ENCODE results near the gene PGM1. TPM values are rescaled to one million over a fixed set of nuclear protein-coding genes. Genes with fewer than 3 reads are reported as not detected.

Gene PGM1
- total and polyA plus RNA-seq, 2 of the 13 experiments (the other 11 are each of a cell fraction or from before 2014, with no cell fraction given), result 51.6 to 105 TPM

DNA sequence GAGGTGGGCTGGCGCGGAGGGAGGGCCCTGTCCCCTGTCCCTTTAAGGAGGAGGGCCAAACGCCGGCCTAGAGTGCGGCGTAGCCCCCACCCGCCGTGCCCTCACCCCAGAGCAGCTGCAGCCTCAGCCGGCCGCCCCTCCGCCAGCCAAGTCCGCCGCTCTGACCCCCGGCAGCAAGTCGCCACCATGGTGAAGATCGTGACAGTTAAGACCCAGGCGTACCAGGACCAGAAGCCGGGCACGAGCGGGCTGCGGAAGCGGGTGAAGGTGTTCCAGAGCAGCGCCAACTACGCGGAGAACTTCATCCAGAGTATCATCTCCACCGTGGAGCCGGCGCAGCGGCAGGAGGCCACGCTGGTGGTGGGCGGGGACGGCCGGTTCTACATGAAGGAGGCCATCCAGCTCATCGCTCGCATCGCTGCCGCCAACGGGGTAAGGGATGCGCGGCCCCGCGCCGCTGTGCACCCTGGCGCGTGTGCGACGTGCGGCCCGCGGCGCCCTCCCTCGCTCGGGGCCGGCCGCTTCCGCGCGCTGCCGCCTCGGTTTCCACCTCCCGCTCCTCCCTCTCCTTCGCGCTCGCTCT, at the start of gene PGM1 (continued):
- TF ChIP-seq, protein P1, sequence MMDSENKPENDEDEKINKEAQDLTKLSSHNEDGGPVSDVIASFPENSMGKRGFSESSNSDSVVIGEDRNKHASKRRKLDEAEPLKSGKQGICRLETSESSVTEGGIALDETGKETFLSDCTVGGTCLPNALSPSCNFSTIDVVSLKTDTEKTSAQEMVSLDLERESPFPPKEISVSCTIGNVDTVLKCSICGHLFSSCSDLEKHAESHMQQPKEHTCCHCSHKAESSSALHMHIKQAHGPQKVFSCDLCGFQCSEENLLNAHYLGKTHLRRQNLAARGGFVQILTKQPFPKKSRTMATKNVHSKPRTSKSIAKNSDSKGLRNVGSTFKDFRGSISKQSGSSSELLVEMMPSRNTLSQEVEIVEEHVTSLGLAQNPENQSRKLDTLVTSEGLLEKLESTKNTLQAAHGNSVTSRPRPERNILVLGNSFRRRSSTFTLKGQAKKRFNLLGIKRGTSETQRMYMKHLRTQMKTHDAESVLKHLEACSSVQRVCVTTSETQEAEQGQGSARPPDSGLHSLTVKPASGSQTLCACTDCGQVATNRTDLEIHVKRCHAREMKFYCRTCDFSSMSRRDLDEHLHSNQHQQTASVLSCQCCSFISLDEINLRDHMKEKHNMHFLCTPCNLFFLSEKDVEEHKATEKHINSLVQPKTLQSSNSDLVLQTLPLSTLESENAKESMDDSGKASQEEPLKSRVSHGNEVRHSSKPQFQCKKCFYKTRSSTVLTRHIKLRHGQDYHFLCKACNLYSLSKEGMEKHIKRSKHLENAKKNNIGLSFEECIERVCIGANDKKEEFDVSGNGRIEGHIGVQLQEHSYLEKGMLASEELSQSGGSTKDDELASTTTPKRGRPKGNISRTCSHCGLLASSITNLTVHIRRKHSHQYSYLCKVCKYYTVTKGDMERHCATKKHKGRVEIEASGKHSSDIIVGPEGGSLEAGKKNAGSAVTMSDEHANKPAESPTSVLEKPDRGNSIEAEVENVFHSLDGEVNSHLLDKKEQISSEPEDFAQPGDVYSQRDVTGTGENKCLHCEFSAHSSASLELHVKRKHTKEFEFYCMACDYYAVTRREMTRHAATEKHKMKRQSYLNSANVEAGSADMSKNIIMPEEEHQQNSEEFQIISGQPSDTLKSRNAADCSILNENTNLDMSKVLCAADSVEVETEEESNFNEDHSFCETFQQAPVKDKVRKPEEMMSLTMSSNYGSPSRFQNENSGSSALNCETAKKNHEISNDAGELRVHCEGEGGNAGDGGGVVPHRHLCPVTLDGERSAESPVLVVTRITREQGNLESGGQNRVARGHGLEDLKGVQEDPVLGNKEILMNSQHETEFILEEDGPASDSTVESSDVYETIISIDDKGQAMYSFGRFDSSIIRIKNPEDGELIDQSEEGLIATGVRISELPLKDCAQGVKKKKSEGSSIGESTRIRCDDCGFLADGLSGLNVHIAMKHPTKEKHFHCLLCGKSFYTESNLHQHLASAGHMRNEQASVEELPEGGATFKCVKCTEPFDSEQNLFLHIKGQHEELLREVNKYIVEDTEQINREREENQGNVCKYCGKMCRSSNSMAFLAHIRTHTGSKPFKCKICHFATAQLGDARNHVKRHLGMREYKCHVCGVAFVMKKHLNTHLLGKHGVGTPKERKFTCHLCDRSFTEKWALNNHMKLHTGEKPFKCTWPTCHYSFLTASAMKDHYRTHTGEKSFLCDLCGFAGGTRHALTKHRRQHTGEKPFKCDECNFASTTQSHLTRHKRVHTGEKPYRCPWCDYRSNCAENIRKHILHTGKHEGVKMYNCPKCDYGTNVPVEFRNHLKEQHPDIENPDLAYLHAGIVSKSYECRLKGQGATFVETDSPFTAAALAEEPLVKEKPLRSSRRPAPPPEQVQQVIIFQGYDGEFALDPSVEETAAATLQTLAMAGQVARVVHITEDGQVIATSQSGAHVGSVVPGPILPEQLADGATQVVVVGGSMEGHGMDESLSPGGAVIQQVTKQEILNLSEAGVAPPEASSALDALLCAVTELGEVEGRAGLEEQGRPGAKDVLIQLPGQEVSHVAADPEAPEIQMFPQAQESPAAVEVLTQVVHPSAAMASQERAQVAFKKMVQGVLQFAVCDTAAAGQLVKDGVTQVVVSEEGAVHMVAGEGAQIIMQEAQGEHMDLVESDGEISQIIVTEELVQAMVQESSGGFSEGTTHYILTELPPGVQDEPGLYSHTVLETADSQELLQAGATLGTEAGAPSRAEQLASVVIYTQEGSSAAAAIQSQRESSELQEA (CRISPR knock-in tag; IDR thresholded peaks at IDR 0.05; ENCODE audit: not compliant biosample characterization), result peak; percentile 70
- TF ChIP-seq SIX1 (CRISPR knock-in tag; IDR thresholded peaks at IDR 0.05; ENCODE audit: borderline replicate concordance) (no peak), GPN1 (CRISPR knock-in tag; IDR thresholded peaks at IDR 0.05; ENCODE audit: borderline replicate concordance) (no peak), ZNF713 (CRISPR knock-in tag; IDR thresholded peaks at IDR 0.05) (no peak), ATF1 (CRISPR knock-in tag; IDR thresholded peaks at IDR 0.05) (no peak), SOX6 (IDR thresholded peaks at IDR 0.05) (no peak), SOX6 (CRISPR knock-in tag; IDR thresholded peaks at IDR 0.05) (no peak), TEAD2 (CRISPR knock-in tag; IDR thresholded peaks at IDR 0.05) (no peak), PHF21A (CRISPR knock-in tag; IDR thresholded peaks at IDR 0.05) (peak; percentile 50), ZNF572 (CRISPR knock-in tag; IDR thresholded peaks at IDR 0.05) (0 out of 2 replicates have a peak, but pooled peaks have one; percentile 54), KDM2A (CRISPR knock-in tag; IDR thresholded peaks at IDR 0.05; ENCODE audit: borderline replicate concordance, low read depth) (peak; percentile 64; the same call in 1 of the 2 replicates), ZNF780A (CRISPR knock-in tag; IDR thresholded peaks at IDR 0.05) (peak; percentile 49; the same call in 1 of the 2 replicates), ZNF749 (CRISPR knock-in tag; IDR thresholded peaks at IDR 0.05; ENCODE audit: borderline replicate concordance) (no peak), ZNF883 (CRISPR knock-in tag; IDR thresholded peaks at IDR 0.05; ENCODE audit: not compliant biosample characterization) (peak; percentile 57), MED1 (CRISPR knock-in tag; IDR thresholded peaks at IDR 0.05) (peak; percentile 10; the same call in 1 of the 2 replicates), ZNF788 (CRISPR knock-in tag; IDR thresholded peaks at IDR 0.05; ENCODE audit: borderline replicate concordance) (0 out of 2 replicates have a peak, but pooled peaks have one; percentile 12), ZNF333 (CRISPR knock-in tag; IDR thresholded peaks at IDR 0.05; ENCODE audit: borderline replicate concordance) (no peak), ZNF670 (CRISPR knock-in tag; IDR thresholded peaks at IDR 0.05; ENCODE audit: borderline replicate concordance) (peak; percentile 92)
- TF ChIP-seq, protein P2, sequence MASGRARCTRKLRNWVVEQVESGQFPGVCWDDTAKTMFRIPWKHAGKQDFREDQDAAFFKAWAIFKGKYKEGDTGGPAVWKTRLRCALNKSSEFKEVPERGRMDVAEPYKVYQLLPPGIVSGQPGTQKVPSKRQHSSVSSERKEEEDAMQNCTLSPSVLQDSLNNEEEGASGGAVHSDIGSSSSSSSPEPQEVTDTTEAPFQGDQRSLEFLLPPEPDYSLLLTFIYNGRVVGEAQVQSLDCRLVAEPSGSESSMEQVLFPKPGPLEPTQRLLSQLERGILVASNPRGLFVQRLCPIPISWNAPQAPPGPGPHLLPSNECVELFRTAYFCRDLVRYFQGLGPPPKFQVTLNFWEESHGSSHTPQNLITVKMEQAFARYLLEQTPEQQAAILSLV (CRISPR knock-in tag; IDR thresholded peaks at IDR 0.05; ENCODE audit: borderline replicate concordance), result 0 out of 2 replicates have a peak, but pooled peaks have one; percentile 12
- TF ChIP-seq, protein P3, sequence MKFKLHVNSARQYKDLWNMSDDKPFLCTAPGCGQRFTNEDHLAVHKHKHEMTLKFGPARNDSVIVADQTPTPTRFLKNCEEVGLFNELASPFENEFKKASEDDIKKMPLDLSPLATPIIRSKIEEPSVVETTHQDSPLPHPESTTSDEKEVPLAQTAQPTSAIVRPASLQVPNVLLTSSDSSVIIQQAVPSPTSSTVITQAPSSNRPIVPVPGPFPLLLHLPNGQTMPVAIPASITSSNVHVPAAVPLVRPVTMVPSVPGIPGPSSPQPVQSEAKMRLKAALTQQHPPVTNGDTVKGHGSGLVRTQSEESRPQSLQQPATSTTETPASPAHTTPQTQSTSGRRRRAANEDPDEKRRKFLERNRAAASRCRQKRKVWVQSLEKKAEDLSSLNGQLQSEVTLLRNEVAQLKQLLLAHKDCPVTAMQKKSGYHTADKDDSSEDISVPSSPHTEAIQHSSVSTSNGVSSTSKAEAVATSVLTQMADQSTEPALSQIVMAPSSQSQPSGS (CRISPR knock-in tag; IDR thresholded peaks at IDR 0.05), result peak; percentile 15; the same call in 1 of the 2 replicates

Measured in HepG2 (cell line).